ENCODE results near the gene SH3GLB1. TPM values are rescaled to one million over a fixed set of nuclear protein-coding genes. Genes with fewer than 3 reads are reported as not detected.

Gene SH3GLB1
- total and polyA plus RNA-seq, 2 of the 4 experiments (the other 2 are of a cell fraction), result 22.2 to 36.5 TPM

DNA sequence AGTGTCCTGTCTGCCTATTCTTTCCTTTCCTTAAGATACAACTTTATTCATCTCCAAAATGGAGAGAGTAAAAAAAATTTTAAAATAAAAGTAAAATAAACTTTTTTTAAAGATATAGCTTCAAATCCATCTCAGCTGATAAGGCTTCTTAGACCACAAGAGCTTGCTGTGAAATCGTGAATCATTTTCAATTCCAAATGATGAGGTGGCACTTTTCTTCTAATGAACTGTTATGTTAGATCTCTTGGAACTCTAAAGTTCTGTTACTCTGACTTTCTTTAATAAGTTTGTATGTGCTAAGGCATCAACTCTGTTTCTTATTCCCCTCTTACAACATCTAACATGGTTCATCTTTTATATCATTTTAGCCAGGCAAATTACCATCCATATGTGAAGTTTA is 4.5 kb downstream of the SH3GLB1 start:
- WGBS, 2 experiments (ENCODE audit: extremely low coverage in 2 of 2, insufficient read length in 1 of 2), result no CpG with 5 or more reads among the region's 1 CpG
- ATAC-seq (ENCODE audit: low read depth) (no peak), DNase-seq (peak; percentile 27)
- Histone ChIP-seq H3K9ac (ENCODE audit: low read depth, low read length) (no peak overlapping the region), H2BK120ac (ENCODE audit: low read depth, low read length) (no peak overlapping the region), H3K56ac (ENCODE audit: extremely low read depth, insufficient read depth, low read length) (no peak overlapping the region), H3K36me3 (ENCODE audit: control insufficient read depth, insufficient read depth, low read length) (peaks cover 1% of the 10 kb centered on the region), H2BK20ac (ENCODE audit: low read depth, low read length) (no peak overlapping the region), H2AK9ac (replicated peaks; ENCODE audit: low read depth, low read length, poor library complexity) (no peak overlapping the region), H2BK15ac (ENCODE audit: low read depth, low read length) (no peak overlapping the region), H4K8ac (ENCODE audit: low read depth in 2 of 2, low read length in 2 of 2) (no peak overlapping the region), H4K5ac (ENCODE audit: low read depth, low read length) (no peak overlapping the region), H3K14ac (replicated peaks; ENCODE audit: low read depth, low read length) (no peak overlapping the region), H3K27ac (ENCODE audit: insufficient read depth, low read length) (no peak overlapping the region), H3K23ac (ENCODE audit: low read depth, low read length) (peak overlapping the region; percentile 41; the same call in 1 of the 2 replicates), H2AFZ (replicated peaks; ENCODE audit: low read length, poor library complexity) (no peak overlapping the region), H2AK5ac (ENCODE audit: low read depth, low read length) (no peak overlapping the region), H3K27me3 (ENCODE audit: control insufficient read depth, insufficient read depth, low read length) (no peaks in the 10 kb centered on the region), H3K4ac (ENCODE audit: low read depth, low read length) (no peak overlapping the region), H3K4me1 (ENCODE audit: control insufficient read depth, insufficient read depth, low read length) (peaks cover 2% of the 10 kb centered on the region; the same call in 1 of the 2 replicates), H3K9me1 (ENCODE audit: insufficient read depth, low read length) (no peaks in the 10 kb centered on the region; the same call in 1 of the 2 replicates), H2BK5ac (ENCODE audit: low read depth, low read length, poor library complexity, severe bottlenecking) (peak overlapping the region; percentile 36), H4K91ac (ENCODE audit: insufficient read depth, low read depth, low read length) (no peak overlapping the region), H3K4me2 (ENCODE audit: low read depth, low read length) (peak overlapping the region; percentile 38; the same call in 1 of the 2 replicates), H3K18ac (ENCODE audit: low read depth, low read length) (no peak overlapping the region), H3K9me3 (ENCODE audit: control insufficient read depth, insufficient read depth, low read length) (no peaks in the 10 kb centered on the region), H3K4me3 (ENCODE audit: insufficient read depth, low read depth, low read length) (no peak overlapping the region), H4K20me1 (ENCODE audit: insufficient read depth, low read length) (peaks cover 67% of the 10 kb centered on the region), H3K79me1 (ENCODE audit: low read depth in 1 of 2, low read length in 2 of 2) (peaks cover 0 to 29% of the 10 kb centered on the region in 2 experiments; a peak in 2 of 4 replicates)
- intact Hi-C loops (cut with micrococcal nuclease), result loop anchor here (5.0 kb wide), 1 partner anchor 312 kb away; the partner anchor contains the start of gene ODF2L
- POLR2A ChIA-PET (ENCODE audit: unreplicated experiment), result no interaction called here
- TF ChIP-seq MAFK (IDR thresholded peaks at IDR 0.05; ENCODE audit: low read depth, low read length) (peak; percentile 84), NFE2L2 (IDR thresholded peaks at IDR 0.05; ENCODE audit: low read depth, low read length) (no peak)
- BruUV-seq (replicated peaks), result no TSS peak
- CTCF ChIA-PET, result no interaction called here
- in situ Hi-C loops (cut with MboI; ENCODE audit: low sequenced_read_pairs), result loop anchor here (25.0 kb wide), 1 partner anchor 997 kb away; the partner anchor contains the start of gene ZNHIT6
- dilution Hi-C loops (cut with HindIII; ENCODE audit: low sequenced_read_pairs, unreplicated experiment), result no loop called here
